AG09309 (cell line): ENCODE measurements around the gene LRRC32.

ENCODE experiments used
- DNase-seq: peaks from one replicate; pipeline ENCODE4 v3.0.0-alpha.2; 2010; ENCODE audit warnings: low read depth
- H3K4me3 ChIP-seq: 2 replicates; pipeline ENCODE4 v1.5.1; 2011; ENCODE audit warnings: mild to moderate bottlenecking, low read depth, low read length, moderate library complexity; ENCODE audit not compliant: control insufficient read depth
- TF ChIP-seq, protein P1 (sequence below): IDR thresholded peaks from 2 replicates; pipeline ENCODE4 v1.5.1; 2011; ENCODE audit warnings: mild to moderate bottlenecking, low read depth, low read length, inconsistent platforms; ENCODE audit not compliant: insufficient read depth, control insufficient read depth; ENCODE audit errors: missing control alignments

LRRC32 gene

DNA sequence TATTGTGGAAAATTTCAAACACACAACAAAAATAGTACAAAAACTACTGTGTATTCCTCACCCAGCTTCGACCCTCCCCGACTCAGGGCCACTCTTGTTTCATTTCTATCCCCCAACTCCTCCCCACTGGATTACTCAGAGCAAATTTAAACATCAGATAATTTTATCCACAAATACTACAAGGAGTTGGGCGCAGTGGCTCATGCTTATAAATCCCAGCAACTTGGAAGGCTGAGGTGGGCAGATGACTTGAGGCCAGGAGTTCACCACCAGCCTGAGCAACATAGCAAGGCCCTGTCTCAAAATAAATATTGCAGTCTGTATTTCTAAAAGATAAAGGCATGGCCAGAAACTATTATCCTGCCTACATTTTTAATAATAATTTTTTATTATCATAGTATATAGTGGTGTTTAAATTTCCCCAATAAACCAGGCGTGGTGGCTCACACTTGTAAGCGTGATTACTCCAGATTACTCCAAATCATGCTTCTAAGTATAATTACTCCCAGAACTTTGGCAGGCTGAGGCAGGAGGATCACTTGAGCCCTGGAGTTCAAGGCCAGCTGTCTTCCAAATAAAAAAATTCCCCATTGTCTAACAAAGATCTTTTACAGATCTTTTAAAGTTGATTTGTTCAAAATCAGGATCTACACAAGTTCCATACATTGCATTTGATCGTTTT is 39.8 kb downstream of the LRRC32 start:
- no peak overlapping the region for H3K4me3 ChIP-seq
- TF ChIP-seq, protein P1, sequence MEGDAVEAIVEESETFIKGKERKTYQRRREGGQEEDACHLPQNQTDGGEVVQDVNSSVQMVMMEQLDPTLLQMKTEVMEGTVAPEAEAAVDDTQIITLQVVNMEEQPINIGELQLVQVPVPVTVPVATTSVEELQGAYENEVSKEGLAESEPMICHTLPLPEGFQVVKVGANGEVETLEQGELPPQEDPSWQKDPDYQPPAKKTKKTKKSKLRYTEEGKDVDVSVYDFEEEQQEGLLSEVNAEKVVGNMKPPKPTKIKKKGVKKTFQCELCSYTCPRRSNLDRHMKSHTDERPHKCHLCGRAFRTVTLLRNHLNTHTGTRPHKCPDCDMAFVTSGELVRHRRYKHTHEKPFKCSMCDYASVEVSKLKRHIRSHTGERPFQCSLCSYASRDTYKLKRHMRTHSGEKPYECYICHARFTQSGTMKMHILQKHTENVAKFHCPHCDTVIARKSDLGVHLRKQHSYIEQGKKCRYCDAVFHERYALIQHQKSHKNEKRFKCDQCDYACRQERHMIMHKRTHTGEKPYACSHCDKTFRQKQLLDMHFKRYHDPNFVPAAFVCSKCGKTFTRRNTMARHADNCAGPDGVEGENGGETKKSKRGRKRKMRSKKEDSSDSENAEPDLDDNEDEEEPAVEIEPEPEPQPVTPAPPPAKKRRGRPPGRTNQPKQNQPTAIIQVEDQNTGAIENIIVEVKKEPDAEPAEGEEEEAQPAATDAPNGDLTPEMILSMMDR: no peak
- no peak for DNase-seq

DNA sequence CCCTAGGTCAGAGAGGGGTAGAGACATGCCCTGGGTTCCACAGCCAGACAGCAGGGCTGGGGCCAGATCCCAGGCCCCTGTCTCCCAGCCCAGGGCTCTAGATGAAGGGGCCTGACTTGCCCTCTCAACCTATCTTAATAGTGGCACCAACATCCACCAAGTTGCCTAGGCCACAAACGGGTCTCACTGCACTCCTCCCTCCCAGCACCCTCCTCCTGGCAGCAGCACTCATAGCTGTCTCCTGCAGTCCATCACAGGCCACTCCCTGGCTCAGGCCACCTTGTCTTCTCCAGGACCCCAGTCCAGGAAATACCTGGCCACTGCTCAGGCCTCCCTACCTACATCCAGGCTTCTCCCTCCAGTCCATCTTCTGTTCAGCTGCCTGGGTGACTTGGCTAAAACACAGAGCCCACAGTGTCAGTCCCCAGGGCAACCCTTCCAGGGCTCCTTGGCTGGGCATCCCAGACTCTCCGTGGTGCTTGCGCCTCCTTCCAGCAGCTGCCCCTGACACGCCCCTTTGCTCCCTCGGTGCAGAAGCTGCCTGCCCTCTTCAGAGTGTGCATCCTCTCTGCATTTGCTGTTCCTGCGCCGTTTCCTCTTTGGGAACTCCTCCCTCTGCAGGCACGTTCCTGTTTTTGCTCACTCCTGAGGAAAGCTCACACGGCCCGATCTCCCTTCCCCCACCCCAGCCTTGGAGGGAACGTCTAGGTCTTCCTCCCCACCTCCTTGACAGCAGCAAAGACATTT is 40.5 kb downstream of the LRRC32 start:
- DNase-seq: no peak
- TF ChIP-seq, protein P1: no peak
- H3K4me3 ChIP-seq: no peak overlapping the region

DNA sequence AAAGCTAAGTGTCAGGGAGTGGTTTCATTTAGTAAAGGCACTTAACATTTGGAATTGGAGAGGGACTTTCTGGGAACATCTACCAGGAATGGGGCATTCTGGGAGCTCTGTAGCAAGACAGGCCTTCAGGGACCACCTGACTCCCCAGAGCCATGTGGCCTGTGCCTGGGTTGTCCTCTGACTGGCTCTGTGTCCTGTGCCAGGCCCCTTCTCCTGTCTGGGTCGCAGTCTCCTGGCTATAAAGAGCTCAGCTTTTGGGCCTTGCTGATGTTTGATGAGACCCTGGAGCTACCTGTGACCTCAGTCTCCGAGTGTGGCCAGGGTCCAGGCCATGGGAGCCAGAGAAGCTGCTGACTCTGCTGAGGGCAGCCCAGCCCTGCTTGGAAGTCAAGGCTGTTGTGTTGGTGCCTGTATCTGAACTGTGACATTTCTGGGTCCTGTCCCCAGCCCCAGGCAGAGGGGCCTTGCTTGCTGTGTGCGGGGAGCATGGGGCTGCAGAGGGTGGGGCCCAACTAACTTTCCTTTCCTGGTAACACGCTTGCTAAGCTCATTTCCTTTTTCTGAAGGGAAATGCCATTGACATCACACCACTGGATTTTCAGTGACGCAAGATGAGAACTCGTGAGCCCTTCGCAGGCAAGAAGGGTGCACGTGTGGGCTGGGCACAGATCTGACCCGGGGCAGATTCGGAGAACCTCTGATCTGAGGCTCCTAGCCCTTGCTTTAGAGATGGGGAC is 41.3 kb downstream of the LRRC32 start:
- TF ChIP-seq, protein P1: no peak
- no peak overlapping the region for H3K4me3 ChIP-seq
- DNase-seq: no peak

DNA sequence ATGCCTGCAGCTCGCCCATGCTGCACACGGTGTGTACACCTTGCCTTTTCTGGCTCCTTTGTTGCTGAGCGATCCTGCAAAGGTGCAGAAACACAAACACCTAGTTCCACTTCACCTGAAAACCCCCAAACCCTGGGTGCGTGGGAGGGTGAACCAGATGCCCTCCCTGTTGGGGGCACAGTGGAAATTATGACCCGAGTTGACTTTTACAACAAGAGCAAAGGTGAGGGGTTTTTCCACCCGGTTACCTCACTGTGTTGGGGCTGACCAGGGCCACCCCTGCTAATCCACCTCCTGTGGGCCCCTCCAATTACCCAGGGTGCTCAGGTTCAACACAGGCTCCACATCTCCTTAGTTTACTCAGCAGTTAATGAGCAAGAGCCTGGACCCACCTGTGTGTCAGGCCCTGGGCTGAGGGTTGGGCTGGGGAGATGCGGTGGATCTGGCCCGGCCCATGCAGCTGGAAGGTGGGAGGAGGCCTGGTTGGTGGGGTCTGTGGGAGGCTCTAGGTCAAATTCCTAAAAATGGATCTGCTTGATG is 42.1 kb downstream of the LRRC32 start:
- DNase-seq: no peak
- no peak overlapping the region for H3K4me3 ChIP-seq
- TF ChIP-seq, protein P1: no peak

DNA sequence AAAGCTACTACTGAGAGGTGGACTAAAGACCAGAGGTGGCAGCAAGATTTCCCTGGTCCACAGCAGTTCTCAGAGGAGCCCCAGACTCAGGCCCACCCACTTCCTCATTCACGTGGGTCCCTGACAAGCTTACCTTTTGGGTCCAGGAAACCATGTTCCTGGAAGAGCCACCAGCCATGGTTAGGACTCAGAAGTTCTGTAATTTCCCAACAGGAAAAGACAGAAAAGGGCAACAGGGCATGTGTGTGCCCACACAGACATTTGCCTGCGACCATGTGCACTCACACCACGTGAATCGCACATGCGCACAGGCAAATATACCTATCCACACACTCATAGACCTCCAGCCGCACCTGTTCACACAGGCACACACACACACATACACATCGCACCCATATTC is 42.9 kb downstream of the LRRC32 start:
- DNase-seq: no peak
- TF ChIP-seq, protein P1: no peak
- no peak overlapping the region for H3K4me3 ChIP-seq

DNA sequence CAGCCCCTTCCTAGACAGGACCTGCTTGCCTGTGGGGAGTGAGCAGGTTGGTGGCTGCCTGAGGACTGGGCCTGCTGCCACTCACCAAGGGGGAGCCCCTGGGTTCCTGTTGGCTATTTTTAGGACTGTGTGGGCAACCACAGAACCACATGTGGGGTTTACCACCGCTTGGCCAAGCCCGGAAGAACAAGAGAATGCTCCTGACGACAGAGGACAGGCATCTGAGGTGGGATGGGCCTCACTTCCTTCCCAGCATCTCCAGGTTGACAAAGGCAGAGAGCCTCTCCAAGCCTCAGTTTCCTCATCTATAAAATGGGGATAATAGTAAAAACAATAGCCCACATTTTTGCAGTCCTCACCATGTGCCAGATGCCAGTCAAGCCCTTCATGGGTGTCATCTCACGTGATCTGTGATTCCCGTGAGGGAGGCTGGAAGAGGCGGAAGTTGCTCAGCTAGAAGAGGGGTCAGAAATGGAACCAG is 43.6 kb downstream of the LRRC32 start:
- TF ChIP-seq, protein P1: no peak
- DNase-seq: peak; percentile 61
- H3K4me3 ChIP-seq: no peak overlapping the region
